Neural cell (in vitro differentiated cells): ENCODE results near the gene RYR3.

ENCODE experiments used
- CTCF ChIP-seq: fragments of 450-650 bp; IDR thresholded peaks from 2 replicates; pipeline ENCODE4 v1.5.1; 2014; ENCODE audit warnings: antibody characterized with exemption, mild to moderate bottlenecking, moderate library complexity; ENCODE audit not compliant: poor library complexity, severe bottlenecking
- EP300 ChIP-seq: fragments of 450-650 bp; conservative IDR thresholded peaks from 2 replicates; pipeline ENCODE4 v1.6.1; 2014; ENCODE audit warnings: antibody characterized with exemption, mild to moderate bottlenecking, moderate library complexity; ENCODE audit not compliant: poor library complexity, severe bottlenecking
- EZH2 ChIP-seq: fragments of 200-600, 300-800 bp; shearing (Covaris generic), sonication (generic); IDR thresholded peaks from 2 replicates; pipeline ENCODE4 v1.6.1; 2014; ENCODE audit warnings: antibody characterized with exemption, low read length, borderline replicate concordance, mild to moderate bottlenecking; ENCODE audit not compliant: insufficient read depth, poor library complexity, severe bottlenecking
- MXI1 ChIP-seq: fragments of 450-650 bp; conservative IDR thresholded peaks from 2 replicates; pipeline ENCODE4 v1.6.1; 2014; ENCODE audit warnings: antibody characterized with exemption, mild to moderate bottlenecking; ENCODE audit not compliant: poor library complexity, severe bottlenecking
- POLR2AphosphoS5 ChIP-seq: IDR thresholded peaks from 2 replicates; pipeline ENCODE4 v1.6.1; 2012
- RAD21 ChIP-seq: fragments of 450-650 bp; conservative IDR thresholded peaks from 2 replicates; pipeline ENCODE4 v1.6.1; 2014; ENCODE audit warnings: antibody characterized with exemption, mild to moderate bottlenecking, moderate library complexity
- REST ChIP-seq: IDR thresholded peaks from 2 replicates; pipeline ENCODE4 v1.6.1; 2012; ENCODE audit warnings: borderline replicate concordance
- SMC3 ChIP-seq: fragments of 450-650 bp; conservative IDR thresholded peaks from 2 replicates; pipeline ENCODE4 v1.6.1; 2014; ENCODE audit warnings: antibody characterized with exemption, mild to moderate bottlenecking, moderate library complexity; ENCODE audit not compliant: poor library complexity
- TAF1 ChIP-seq: IDR thresholded peaks from 2 replicates; pipeline ENCODE4 v1.6.1; 2012; ENCODE audit warnings: low read depth

GRCh38 chr15:33282226-33283020 is 28.3 kb upstream of the RYR3 start:
- TF ChIP-seq CTCF: no peak
- TF ChIP-seq RAD21: no peak
- no peak for TF ChIP-seq EP300
- no peak for TF ChIP-seq EZH2
- TF ChIP-seq POLR2AphosphoS5: no peak
- no peak for TF ChIP-seq REST
- TF ChIP-seq SMC3: no peak
- no peak for TF ChIP-seq MXI1
- no peak for TF ChIP-seq TAF1
